Cardiac fibroblast (primary cell): ENCODE data around the gene LIX1L.
A peak's percentile ranks its signal among the peaks of the same experiment; 100 is the strongest.

Experiments
- DNase-seq, 2 donors: peaks; one replicate each; pipeline versions ENCODE4 v3.0.0 to v3.0.0-alpha.2; 2010; ENCODE audit warnings: low read depth in 2 of 2
- H3K4me3 ChIP-seq, 2 donors: replicated peaks in 1 of 2; 1 replicate in 1 of 2; 2 replicates in 1 of 2; pipeline ENCODE4 v1.5.1; 2011; ENCODE audit warnings: low read depth in 2 of 2, low read length in 2 of 2, mild to moderate bottlenecking in 2 of 2, moderate library complexity in 1 of 2
- TF ChIP-seq, protein P1 (sequence below): IDR thresholded peaks from one replicate; pipeline ENCODE4 v1.5.1; 2011; ENCODE audit warnings: low read depth, mild to moderate bottlenecking, low read length, inconsistent platforms

The LIX1L gene

DNA sequence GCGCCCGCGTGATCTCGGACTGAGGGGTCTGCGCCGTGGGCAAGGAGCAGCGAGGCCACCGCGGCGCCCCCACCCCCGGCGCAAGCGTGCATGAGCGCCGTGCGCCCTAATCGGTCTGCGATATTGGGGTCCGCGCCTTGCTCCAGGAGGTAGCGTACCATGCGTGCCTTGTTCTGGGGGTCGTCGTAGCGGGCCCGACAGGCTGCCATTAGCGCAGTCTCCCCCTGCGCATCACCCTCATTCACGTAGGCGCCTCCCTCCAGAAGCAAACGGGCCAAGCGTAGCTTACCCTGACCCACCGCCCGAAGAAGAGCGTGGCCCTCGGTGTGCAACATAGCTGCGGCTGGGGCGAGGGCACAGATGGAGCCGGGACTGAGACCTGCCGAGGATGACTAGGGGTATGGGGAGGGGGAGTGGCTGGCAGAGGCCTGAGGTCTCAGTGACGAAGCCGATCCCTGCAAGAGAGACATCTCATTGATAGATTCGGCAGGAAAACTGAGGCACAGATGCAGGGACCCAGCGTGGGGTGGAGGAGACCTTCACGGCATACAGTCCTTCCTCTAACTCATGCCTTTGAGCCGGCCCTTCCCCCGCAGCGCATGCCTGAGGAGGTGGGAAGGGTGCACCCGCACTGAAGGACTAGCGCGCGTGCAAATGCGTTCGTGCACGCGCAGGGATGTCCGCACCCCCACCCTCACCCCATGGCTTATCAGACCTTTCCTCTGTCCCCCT is 3.8 kb upstream of the LIX1L start:
- TF ChIP-seq, protein P1, sequence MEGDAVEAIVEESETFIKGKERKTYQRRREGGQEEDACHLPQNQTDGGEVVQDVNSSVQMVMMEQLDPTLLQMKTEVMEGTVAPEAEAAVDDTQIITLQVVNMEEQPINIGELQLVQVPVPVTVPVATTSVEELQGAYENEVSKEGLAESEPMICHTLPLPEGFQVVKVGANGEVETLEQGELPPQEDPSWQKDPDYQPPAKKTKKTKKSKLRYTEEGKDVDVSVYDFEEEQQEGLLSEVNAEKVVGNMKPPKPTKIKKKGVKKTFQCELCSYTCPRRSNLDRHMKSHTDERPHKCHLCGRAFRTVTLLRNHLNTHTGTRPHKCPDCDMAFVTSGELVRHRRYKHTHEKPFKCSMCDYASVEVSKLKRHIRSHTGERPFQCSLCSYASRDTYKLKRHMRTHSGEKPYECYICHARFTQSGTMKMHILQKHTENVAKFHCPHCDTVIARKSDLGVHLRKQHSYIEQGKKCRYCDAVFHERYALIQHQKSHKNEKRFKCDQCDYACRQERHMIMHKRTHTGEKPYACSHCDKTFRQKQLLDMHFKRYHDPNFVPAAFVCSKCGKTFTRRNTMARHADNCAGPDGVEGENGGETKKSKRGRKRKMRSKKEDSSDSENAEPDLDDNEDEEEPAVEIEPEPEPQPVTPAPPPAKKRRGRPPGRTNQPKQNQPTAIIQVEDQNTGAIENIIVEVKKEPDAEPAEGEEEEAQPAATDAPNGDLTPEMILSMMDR, result no peak
- peak overlapping the region; percentile 65 for H3K4me3 ChIP-seq

DNA sequence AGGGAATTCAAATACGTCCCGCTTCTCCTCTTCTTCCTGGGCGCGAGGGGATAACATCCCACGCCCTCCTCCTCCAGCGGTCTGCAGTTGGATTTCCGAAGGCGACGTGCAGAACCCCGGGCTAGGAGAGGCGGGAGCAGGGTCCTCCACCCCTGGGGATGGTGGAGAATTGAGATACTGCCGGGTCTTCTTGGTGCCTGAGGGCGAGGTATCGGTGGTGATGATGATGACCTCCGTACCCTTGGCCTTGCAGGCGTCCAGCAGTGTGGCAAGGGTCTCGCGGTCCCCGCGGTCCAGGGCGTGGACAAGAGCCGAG is 3.2 kb upstream of the LIX1L start:
- H3K4me3 ChIP-seq, result peak overlapping the region; percentile 65
- TF ChIP-seq, protein P1, result no peak
- no peak for DNase-seq

More for the DNA sequence above, 3.8 kb upstream of the LIX1L start:
- DNase-seq, result peak; percentile 23 to 24

DNA sequence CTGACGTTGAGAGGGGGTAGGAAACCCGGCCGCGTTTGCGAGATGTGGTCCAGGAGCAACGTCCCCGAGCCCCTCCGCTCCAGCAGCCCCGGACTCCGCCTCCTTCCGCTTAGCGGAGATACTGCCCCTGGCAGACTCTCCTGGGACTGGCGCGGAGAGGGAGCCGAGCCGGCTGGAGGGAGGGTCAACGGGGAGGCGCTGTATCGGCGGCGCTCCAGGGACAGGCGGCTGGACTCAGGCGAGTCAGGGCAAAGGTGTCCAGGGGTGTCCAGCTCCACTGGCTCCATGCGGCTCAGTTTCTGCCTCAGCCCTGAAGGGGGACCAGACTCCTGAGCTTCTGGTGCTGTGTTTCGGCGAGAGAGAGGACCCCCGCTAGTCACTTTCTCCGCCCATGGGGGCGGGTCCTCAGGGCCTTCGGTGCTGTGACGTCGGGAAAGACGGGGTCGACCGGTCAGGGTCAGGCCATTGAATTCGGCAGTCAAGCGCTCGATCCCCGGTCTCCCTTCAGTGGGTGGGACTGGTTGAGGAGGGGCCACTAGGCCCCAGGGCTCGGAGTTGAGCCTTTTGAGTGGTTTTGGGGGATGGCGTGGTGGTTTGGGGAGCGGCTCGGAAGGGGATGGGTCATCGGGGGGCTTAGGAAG is 2.8 kb upstream of the LIX1L start:
- TF ChIP-seq, protein P1, result peak; percentile 12
- peak; percentile 58 to 76 for DNase-seq
- H3K4me3 ChIP-seq, result peak overlapping the region; percentile 65

DNA sequence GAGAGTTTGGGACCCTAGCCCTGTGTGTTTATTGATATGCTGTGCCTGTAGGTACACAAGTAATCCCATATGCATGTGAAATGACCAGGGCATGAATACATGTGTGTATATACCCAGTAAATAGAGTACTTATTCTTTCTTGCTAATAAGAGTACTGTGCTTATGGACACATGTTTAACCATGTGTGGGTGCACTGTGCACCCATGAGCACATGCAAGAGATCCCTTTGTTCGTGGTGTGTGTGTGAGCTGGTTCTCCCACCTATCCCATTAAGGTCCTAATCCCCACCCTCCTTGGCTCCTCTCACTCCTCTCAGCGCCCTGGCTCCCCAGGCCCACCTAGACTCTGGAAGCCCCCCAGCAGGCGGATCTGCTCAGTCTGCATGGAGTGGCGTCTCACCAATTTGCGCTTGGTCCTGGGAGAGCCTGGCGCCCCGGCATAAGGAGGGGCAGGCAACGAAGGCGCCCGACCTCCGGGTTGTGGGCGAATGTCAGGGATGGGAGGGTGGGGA is 2.2 kb upstream of the LIX1L start:
- TF ChIP-seq, protein P1, result no peak
- H3K4me3 ChIP-seq, result peak overlapping the region; percentile 65
- DNase-seq, result no peak

DNA sequence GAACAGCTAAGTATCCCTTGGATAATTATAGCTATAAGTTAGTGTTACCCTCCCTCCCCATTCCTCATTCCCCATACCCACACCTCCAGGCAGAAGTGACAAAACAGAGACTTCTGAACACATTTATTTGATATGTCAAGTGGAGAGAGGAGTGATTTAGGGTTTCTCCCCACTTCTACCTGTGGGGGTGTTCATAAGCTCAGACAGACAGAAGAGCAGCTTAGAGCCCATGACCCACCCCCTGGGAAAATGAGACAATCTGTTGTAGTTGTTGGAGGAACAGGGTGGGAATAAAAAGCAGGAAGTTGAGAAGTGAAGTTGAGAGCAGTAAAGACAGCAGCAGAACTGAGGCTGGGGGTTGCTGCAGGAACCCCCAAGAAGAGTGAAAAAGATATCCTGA is 1.5 kb upstream of the LIX1L start:
- no peak overlapping the region for H3K4me3 ChIP-seq
- TF ChIP-seq, protein P1, result no peak
- DNase-seq, result no peak

DNA sequence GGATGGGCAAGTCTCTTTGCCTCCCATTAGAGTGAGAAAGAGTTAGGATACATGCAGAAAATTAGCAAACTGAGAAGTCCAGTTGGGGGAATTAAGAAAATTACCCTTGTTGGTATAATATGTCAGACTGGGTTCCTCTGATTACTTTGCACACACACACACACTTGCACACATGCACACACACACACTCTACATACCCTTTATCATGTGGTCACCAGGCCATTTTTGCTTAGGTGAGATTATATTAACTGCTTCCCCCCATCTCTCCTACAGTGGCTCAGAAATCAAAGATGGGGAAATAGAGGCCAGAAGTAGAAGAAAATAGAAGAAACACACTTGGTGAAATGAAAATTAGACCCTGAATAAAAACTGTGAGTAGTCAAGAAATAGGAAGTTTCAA is 917 bp upstream of the LIX1L start:
- no peak overlapping the region for H3K4me3 ChIP-seq
- TF ChIP-seq, protein P1, result no peak

More for the DNA sequence above, 917 bp upstream of the LIX1L start:
- DNase-seq, result no peak
